ENCODE data around the gene PAPSS2.
"Not testable (repeated sequence)": the region's sequence is repeated elsewhere in the genome, so short reads cannot be mapped to it uniquely, and the experiment has no call there.

Gene PAPSS2

DNA sequence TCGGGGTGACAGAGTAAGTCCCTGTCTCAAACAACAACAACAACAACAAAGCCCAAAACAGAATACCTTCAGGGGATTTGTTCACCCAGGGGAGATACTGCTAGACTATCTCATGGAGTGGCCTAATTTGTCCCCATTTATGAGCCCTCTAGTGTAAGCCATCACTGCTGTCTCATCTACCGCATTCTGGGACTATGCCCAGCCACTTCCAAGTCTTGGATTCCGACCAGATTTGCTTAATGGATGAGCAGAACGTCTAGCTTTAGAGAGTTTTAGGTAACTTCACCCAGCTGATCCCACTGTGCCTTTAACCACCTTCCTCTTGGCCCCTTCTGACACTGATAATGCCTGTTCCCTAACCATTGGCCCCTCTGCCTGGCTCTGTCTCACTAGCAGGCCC is 47.1 kb downstream of the PAPSS2 start:
- no peak for DNase-seq (ENCODE audit: low spot score)

DNA sequence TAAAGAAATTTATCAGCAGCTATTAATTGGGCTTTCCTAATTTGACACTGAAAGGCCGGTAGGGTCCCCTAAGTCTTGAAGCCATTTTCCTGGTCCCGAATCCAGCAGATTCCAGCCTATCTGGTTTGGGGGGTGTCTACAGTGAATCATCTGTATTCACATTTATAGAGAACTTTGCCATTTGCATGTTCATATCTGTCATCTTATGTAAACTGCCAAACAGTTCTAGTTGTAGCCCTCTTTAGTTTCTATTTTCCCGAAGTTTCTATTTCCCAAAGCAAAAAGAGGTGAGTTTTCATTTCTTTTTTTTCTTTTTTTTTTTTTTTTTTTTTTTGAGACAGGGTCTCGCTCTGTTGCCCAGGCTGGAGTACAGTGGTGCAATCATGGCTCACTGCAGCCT is 47.6 kb downstream of the PAPSS2 start:
- no peak for DNase-seq (ENCODE audit: low spot score)

DNA sequence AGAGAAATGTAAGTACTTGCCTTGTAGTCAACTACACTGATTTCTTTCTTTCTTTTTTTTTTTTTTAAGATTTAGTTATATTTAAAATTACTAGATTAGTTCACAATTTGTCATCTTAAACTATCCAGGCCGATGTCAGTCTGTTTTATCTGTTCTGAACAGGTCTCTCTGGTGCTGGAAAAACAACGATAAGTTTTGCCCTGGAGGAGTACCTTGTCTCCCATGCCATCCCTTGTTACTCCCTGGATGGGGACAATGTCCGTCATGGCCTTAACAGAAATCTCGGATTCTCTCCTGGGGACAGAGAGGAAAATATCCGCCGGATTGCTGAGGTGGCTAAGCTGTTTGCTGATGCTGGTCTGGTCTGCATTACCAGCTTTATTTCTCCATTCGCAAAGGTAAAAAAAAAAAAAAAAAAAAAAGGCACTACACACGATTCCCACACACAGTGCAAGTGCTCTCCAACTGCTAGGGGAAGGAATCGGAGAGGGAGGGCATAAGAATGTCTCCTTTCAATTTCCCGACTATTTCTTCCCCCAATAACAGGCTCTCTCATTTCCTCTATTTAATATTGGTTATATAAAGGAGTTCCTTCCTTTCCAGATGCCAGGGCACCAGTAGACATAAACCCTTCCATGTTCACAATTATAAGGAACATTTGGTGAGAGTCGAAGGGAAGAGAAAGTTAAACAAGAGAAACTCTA is 53.4 kb downstream of the PAPSS2 start:
- DNase-seq (ENCODE audit: low spot score) = no peak

DNA sequence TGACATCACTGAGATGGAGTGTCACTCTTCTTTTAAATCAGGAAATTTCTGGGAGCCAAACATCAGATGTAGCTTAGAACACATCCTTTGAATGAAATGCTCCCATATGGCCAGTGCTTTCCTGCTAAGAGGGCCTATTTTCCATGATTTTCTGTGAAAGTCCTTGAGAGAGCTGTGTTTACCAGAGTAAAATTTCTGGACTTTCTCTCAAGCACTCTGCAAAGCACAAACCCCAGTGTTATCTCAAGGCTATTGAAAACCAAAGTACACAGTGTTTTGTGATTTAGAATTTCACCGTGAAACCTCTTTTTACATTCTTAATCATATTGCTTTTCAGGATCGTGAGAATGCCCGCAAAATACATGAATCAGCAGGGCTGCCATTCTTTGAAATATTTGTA is 54.0 kb downstream of the PAPSS2 start:
- DNase-seq (ENCODE audit: low spot score) = no peak

DNA sequence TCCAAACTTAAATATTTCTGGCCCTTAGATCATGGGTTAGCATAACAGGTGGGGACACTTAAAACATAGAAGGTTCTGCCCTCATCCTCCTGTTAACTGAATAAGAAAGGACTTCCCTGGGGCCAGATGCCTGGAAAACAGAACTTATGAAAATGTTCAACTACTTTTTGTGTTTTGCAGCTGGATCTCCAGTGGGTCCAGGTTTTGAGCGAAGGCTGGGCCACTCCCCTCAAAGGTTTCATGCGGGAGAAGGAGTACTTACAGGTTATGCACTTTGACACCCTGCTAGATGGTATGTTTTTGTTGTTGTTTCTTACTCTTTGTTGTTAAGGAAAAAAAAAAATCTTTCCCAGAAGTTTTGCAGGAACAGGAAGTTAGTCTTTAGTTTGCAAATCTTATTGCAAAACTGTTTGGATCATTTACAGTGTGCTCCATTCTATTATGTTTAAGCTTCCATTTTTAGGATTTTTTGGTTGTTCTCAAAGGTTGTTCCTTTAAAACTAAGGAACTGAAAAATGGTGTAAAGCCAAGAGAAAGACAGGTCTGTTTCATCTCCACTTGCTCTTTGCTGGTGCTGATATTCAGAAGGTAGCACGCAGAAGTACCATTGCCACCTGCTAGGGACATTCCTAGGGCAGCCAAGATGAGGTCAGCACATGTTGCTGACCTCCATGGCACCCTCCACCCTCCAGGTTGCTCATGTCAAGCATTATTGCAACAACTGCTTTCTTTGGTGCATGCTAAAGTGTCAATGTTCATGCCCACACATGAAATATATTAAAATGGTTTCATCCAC is 56.1 kb downstream of the PAPSS2 start:
- no peak for DNase-seq (ENCODE audit: low spot score)

DNA sequence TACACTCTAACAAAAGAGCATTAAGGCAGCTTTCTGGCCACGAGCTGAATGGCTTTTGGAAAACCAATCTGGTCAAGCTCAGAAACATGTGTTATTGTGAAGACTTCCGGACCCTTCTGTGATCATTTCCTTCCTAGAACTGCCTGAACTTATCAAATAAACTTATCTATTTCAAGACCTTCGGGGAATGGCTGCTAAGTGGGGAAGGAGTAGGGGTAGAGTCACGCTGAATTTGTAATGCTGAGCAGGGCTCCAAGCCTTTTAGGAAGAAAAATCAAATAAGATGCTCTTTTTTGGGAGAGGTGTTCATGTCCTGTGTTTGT is 56.6 kb downstream of the PAPSS2 start:
- DNase-seq (ENCODE audit: low spot score) = no peak

DNA sequence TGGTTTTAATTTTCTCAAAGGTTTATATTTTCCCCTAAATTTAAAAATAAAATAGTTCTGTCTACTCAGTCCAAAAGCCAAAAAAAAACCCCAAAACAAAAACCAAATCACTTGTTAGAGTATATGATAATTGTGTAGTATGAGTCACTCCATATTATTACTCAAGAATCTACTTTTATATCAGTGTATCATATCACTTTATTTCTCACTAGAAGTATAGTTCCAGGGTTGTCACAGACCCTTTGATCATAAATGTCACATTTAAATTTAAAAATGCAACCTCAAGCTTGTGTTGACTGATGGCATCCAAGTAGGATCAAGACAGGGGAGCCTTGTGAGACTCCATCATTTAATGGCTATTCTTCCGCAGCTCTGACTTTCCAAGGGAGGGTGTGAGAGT is 61.0 kb downstream of the PAPSS2 start:
- no peak for DNase-seq (ENCODE audit: low spot score)

DNA sequence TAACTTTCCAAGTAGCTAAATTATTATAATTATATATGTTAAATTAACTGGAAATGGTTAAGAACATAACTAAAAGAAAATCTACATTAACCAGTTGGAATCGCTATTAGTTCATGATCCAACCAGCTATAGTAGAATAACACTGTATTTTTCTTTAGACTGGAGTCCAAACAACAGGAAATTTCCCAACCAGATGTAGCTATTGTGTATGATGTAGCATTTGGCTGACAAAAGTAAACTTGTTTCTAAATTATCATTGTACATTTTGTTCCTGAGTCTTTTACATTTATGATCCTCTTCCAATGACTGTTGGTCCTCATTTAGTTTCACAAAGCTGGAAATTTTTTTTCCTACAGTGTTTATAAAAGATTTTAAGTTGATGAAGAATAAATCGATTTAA is 62.1 kb downstream of the PAPSS2 start:
- DNase-seq (ENCODE audit: low spot score) = no peak

DNA sequence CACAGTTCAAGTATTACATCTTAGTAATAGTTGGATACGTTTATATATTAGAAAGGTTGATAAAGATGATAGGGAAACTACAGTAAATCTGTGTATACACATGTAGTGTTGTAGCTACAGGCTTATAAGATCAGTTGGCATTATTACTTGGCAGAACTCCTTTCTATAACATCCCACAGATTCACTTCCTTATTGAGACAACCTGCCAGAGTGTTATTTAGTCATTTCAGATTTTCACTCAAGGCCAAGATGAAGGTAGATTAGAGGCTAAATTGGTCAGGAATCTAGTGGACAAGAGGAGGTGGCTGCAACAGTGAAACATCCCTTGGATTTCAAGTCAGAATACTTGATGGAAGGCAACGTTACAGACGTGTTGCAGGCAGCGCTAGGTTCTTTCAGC is 63.0 kb downstream of the PAPSS2 start:
- DNase-seq (ENCODE audit: low spot score) = no peak

DNA sequence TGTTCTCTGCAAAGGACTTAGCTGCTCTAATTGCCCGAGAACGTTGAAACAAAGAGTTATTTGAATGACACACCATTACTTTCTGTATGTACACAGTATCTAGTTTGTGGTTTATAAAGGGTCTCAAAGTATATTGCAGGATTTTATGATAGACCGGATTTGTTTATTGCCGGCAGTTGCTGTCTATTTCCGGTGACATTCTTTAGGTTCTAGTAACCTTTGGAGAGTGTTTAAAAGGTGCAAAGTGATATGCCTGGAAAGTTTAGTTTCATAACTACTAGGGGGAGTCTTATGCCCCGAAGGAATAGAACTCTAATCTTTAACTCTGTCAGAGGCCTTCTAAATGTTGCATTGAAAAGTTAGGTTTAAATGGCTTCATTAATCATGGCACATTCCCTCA is 63.8 kb downstream of the PAPSS2 start:
- DNase-seq (ENCODE audit: low spot score) = no peak

DNA sequence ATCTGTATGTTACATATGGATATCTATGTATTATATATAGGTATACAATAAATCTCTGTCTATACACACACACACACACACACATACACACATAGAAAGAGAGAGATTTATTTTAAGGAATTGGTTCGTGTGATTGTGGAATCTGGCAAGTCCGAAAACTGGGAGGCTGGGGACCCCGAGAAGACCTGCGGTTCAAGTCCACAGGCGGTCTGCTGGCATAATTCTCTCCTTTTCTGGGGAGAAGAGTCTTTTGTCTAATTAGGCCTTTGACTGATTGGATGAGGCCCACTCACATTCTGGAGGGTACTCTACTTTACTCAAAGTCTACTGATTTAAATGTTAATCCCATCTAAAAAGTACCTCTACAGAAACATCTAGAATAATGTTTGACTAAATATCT is 65.1 kb downstream of the PAPSS2 start:
- DNase-seq (ENCODE audit: low spot score) = no peak

DNA sequence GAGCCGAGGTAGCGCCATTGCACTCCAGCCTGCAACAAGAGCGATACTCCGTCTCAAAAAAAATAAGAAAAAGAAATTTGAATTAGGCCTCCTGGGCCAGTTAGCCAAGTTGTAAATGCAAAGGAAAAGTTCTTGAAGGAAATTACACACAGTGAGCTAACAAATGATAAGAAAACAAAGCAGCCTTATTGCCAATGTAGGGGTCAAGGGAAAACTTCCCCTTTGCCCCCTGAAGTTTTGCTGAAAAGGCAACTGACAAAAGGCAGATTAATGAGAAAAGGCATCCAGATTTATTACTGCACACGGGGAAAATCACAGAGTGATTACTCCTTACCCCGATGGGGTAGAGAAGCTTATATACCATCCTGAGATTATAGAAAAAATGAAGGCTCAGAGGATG is 70.3 kb downstream of the PAPSS2 start:
- DNase-seq (ENCODE audit: low spot score) = no peak

DNA sequence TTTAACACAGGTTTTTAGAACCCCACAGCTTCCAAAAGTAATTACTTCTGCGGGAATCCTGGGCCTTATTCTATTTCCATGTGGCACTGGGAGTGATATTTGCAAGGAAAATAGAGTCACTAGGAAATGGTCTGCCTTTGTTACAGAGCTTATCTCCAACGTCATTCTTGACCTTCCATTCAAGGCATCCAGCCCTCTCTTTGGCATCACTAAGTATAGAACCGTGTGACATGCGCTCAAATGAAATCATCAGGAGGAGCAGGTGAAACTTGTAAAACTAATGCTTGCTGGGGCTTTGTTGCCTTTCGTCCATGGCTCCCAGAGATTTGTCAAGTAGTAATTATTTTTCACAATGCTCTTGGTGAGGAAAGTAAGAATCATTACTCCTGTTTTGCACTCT is 73.4 kb downstream of the PAPSS2 start:
- no peak for DNase-seq (ENCODE audit: low spot score)

DNA sequence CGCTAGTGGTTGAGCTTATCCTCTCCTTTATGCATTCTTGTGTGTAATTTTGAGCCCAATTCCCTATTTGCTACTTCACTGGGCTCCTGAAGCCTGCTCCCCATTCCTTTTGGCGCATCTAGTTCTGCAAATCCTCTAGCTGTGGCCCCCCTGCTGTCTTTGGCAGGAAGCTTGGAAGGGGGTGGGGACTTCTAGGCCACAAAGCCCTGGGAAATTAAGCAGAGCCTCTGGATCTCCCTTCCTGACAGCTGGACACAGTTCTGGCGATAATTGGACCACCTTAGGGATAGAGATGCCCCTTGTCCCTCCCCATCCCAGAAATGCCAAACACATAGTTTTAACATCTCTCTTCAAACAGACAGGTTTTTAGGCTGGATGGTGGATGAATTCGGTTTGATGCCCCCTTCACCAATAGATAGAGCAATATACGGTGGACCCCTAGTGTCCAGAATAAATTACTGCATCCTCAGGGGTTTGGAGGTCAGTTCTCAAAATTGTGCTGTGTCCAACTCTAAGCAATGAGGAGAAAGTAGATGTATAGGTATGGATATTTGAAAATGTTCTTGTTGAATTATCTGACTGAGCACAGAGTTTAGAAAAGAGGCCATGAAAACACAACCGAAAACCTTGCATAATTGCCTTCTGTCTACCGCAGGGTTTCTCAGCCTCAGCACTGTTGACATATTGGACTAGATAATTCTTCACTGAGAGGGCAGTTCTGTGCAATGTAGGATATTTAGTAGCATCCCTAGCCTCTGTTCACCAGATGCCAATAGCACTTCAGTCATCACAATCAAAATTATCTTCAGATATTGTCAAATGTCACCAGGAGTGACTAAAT is 75.5 kb downstream of the PAPSS2 start:
- DNase-seq (ENCODE audit: low spot score) = peak; percentile 33

DNA sequence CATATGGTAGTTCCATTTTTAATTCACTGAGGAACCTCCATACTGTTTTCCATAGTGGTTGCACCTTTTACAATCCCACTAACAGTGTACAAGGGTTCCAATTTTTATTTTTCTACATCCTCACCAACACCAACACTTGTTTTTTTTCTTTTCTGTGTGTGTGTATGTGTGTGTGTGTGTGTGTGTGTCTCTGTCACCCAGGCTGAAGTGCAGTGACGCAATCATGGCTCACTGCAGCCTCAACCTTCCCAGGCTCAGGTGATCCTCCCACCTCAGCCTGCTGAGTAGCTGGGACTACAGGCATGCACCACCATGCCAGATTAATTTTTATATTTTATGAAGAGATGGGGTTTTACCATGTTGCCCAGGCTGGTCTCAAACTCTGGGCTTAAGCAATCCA is 78.6 kb downstream of the PAPSS2 start:
- DNase-seq (ENCODE audit: low spot score) = not testable (repeated sequence)

DNA sequence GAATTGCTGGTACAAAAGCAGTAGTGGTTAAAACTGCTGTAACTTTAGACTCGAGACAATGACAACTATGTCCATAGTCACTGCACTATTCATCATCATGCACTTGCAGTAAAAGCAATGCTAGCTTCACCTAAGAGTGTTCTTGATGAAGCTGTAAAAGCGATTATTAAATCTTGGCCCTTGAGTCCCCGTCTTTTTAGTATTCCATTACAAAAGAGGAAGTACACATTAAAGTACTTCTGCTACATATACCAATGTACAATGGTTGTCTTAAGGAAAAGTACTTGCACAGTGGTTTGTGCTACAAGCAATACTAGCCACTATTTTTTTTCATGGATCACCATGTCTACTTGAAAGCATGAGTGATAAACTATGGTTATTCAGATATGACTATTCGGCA is 80.0 kb downstream of the PAPSS2 start:
- DNase-seq (ENCODE audit: low spot score) = no peak

DNA sequence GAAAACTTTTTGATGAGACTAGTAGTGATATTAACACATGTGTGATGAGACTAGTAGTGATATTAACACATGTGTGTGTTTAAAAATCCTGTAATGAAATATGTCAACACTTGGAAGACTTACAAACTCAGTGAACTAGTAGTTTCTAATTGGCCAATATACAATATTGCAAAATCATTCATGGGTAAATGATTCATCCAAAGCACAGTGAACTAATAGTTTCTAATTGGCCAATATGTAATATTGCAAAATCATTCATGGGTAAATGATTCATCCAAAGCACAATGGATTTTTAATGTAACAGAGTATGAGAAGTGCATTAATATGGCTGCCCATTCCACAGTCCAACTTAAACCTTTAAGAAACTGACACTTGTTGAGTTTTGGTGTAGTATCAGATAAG is 80.6 kb downstream of the PAPSS2 start:
- DNase-seq (ENCODE audit: low spot score) = no peak

DNA sequence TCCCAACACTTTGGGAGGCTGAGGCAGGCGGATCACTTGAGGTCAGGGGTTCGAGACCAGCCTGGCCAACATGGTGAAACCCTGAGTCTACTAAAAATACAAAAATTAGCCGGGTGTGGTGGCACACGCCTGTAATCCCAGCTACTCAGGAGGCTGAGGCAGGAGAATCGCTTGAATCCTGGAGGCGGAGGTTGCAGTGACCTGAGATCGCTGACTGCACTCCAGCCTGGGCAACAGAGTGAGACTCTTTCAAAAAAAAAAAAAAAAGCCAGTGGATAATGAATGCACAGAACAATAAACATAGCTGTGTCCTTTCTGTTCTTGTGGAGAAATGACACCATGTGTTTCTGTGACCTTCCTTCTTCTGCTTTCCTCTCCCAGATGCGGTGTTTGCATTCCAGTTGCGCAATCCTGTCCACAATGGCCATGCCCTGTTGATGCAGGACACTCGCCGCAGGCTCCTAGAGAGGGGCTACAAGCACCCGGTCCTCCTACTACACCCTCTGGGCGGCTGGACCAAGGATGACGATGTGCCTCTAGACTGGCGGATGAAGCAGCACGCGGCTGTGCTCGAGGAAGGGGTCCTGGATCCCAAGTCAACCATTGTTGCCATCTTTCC is 83.4 kb downstream of the PAPSS2 start:
- not testable (repeated sequence) for DNase-seq (ENCODE audit: low spot score)

DNA sequence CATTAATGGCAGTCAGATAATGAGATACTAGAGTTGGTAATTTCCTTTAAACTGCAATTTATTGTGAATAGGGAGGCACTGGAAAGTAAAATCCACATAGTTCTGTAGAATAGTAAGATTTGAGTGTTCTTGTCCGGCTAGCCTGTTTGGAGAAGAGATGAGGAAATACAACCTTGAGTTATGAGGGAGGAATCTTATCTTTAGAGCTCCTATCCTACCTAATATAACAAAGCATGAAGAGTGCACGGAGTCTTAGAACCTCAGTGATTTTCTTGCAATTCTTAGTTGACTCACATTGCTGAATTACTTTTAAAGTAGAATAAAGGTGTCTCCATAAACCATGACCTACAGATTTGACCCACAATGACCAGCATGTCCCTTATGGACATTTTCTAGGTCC is 84.9 kb downstream of the PAPSS2 start:
- DNase-seq (ENCODE audit: low spot score) = no peak

DNA sequence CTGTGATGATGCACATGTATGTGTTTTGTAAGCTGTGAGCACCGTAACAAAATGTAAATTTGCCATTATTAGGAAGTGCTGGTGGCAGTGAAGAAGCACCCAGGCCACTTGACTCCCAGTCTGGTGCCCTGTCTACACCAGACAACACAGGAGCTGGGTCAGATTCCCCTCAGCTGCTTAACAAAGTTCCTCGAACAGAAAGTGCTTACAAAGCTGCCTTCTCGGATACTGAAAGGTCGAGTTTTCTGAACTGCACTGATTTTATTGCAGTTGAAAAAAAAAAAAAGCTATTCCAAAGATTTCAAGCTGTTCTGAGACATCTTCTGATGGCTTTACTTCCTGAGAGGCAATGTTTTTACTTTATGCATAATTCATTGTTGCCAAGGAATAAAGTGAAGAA is 87.2 kb downstream of the PAPSS2 start:
- DNase-seq (ENCODE audit: low spot score) = no peak

DNA sequence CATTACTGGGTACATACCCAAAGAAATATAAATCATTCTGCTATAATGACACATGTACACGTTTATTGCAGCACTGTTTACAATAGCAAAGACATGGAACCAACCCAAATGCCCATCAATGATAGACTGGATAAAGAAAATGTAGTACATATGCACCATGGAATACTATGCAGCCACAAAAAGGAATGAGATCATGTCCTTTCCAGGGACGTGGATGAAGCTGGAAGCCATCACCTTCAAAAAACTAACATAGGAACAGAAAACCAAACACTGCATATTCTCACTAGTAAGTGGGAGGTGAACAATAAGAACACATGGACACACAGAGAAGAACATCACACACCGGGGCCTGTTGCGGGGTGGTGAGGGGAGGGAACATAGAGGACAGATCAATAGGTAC is 88.6 kb downstream of the PAPSS2 start:
- not testable (repeated sequence) for DNase-seq (ENCODE audit: low spot score)

DNA sequence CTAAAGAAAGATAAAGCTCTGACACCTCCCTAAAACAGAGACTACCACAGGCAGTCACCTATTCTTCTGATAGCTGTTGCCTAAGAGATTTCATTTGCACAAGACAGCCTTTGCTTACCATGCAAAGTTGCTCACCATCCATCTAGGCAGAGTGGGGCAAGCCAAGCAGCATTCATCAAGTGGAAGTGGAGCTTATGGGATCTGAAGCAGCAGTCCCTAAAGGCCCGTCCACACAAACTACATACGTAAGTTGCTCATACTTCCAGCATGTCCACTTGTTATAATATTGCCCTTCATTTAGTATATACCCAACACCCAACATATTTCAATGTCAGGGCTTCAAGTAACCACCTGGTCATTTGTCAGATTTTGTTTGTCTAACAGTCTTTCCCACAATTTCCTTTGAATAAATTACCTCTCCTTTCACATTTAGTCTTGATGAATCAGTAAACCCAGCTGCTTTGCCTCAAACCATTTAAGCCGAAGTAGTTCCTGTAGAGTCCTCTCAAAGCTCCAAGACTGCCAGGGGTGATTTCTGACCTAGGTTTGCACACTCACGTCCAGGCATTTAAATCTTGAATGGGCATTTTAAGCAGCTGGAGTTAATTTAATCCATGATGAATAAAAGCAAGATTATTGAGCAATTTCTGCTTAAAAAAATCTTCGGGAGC is 90.5 kb downstream of the PAPSS2 start:
- no peak for DNase-seq (ENCODE audit: low spot score)

All from activated CD4-positive, alpha-beta T cell treated with anti-CD3 and anti-CD28 coated beads, Interleukin-2, Interleukin-4, amounts not matched to agents 100 ng/mL and 50 ng/mL, durations not matched to agents 16 hours and 8 hours (primary cell).